Ascending aorta (tissue), 2 donors: Measurements from ENCODE around the gene GHRH. TPM values are rescaled to one million over a fixed set of nuclear protein-coding genes. Genes with fewer than 3 reads are reported as not detected.

ENCODE experiments used
- DNase-seq, 2 donors: peaks; one replicate each; pipeline ENCODE4 v3.0.0-alpha.2; 2019; ENCODE audit warnings: low spot score in 2 of 2
- H3K27ac ChIP-seq, 2 donors: fragments of 200-600 bp; sonication (generic); one replicate each; pipeline ENCODE4 v1.5.1; 2016 to 2017; ENCODE audit warnings: mild to moderate bottlenecking in 1 of 2
- H3K27me3 ChIP-seq: fragments of 200-600 bp; sonication (generic); one replicate; pipeline ENCODE4 v1.5.1; 2017
- H3K36me3 ChIP-seq, 2 donors: fragments of 200-600 bp; sonication (generic); one replicate each; pipeline ENCODE4 v1.5.1; 2016
- H3K4me1 ChIP-seq, 2 donors: fragments of 200-600 bp; sonication (generic); one replicate each; pipeline ENCODE4 v1.5.1; 2016 to 2017; ENCODE audit warnings: mild to moderate bottlenecking in 1 of 2
- H3K4me3 ChIP-seq, 2 donors: fragments of 200-600 bp; sonication (generic); one replicate each; pipeline ENCODE4 v1.5.1; 2016 to 2017; ENCODE audit warnings: mild to moderate bottlenecking in 1 of 2
- H3K9me3 ChIP-seq, 2 donors: fragments of 200-600 bp; sonication (generic); one replicate each; pipeline ENCODE4 v1.5.1; 2016
- CTCF ChIP-seq, 3 experiments: fragments of 200-600 bp in 2 of 3; fragments of 450-650 bp in 1 of 3; sonication (generic) in 2 of 3; IDR thresholded peaks; one replicate each; pipeline ENCODE4 v1.5.1; 2016 to 2019; ENCODE audit warnings: antibody characterized with exemption in 3 of 3, mild to moderate bottlenecking in 1 of 3, moderate library complexity in 1 of 3
- intact Hi-C: fragments of 100-400 bp; cut with DNase I; formaldehyde crosslinking; loops from one replicate; pipeline ENCODE4 v1.15.1; 2023
- total RNA-seq: library from RNA; depleted of rRNA; stranded (reverse); fragments of >200 nt; gene quantifications from one replicate; pipeline ENCODE4 v1.1.0, GENCODE V29; 2016

The GHRH gene
- total RNA-seq, 1 donor from 2014 or later: not detected

GRCh38 chr20:37288091-37288490, 26.5 kb upstream of the GHRH start:
- Histone ChIP-seq H3K27ac (no peak overlapping the region), H3K4me3 (no peak overlapping the region), H3K36me3 (peaks cover 0 to 6% of the 10 kb centered on the region in 2 donors), H3K9me3 (no peaks in the 10 kb centered on the region), H3K27me3 (no peaks in the 10 kb centered on the region), H3K4me1 (peaks cover 0 to 16% of the 10 kb centered on the region in 2 donors)
- DNase-seq: no peak
- intact Hi-C loops: no loop called here
- no peak for TF ChIP-seq CTCF (IDR thresholded peaks at IDR 0.05)

- Histone ChIP-seq H3K27ac (no peak overlapping the region), H3K36me3 (no peaks in the 10 kb centered on the region), H3K27me3 (no peaks in the 10 kb centered on the region), H3K4me1 (peaks cover 0 to 8% of the 10 kb centered on the region in 2 donors), H3K9me3 (no peaks in the 10 kb centered on the region), H3K4me3 (no peak overlapping the region)
- intact Hi-C loops: no loop called here
- DNase-seq: no peak
- no peak for TF ChIP-seq CTCF (IDR thresholded peaks at IDR 0.05)
These were observed 24.2 kb upstream of the GHRH start for GRCh38 chr20:37285664-37286374.

- TF ChIP-seq CTCF (IDR thresholded peaks at IDR 0.05): no peak
- H3K27me3 ChIP-seq: no peaks in the 10 kb centered on the region
- H3K4me1 ChIP-seq: no peaks in the 10 kb centered on the region
- no peak for DNase-seq
- intact Hi-C loops: no loop called here
- H3K36me3 ChIP-seq: no peaks in the 10 kb centered on the region
- H3K9me3 ChIP-seq: no peaks in the 10 kb centered on the region
- H3K27ac ChIP-seq: no peak overlapping the region
- H3K4me3 ChIP-seq: no peak overlapping the region
These were observed 23.1 kb upstream of the GHRH start for GRCh38 chr20:37284691-37285161.

- intact Hi-C loops: no loop called here
- no peak for TF ChIP-seq CTCF (IDR thresholded peaks at IDR 0.05)
- Histone ChIP-seq H3K9me3 (no peaks in the 10 kb centered on the region), H3K27ac (no peak overlapping the region), H3K4me3 (no peak overlapping the region), H3K36me3 (no peaks in the 10 kb centered on the region), H3K27me3 (no peaks in the 10 kb centered on the region), H3K4me1 (no peaks in the 10 kb centered on the region)
- no peak for DNase-seq
These were observed 22.0 kb upstream of the GHRH start for GRCh38 chr20:37283530-37284195.

GRCh38 chr20:37282556-37282955, 20.9 kb upstream of the GHRH start:
- H3K9me3 ChIP-seq: no peaks in the 10 kb centered on the region
- H3K4me1 ChIP-seq: no peaks in the 10 kb centered on the region
- intact Hi-C loops: no loop called here
- H3K27me3 ChIP-seq: no peaks in the 10 kb centered on the region
- no peak overlapping the region for H3K27ac ChIP-seq
- H3K36me3 ChIP-seq: no peaks in the 10 kb centered on the region
- no peak overlapping the region for H3K4me3 ChIP-seq
- no peak for DNase-seq
- peak; percentile 27 to 51 (median 39) for TF ChIP-seq CTCF (IDR thresholded peaks at IDR 0.05)
